Stimulated activated CD4-positive, alpha-beta T cell treated with anti-CD3 and anti-CD28 coated beads, Interleukin-1b, Interleukin-23, amount 100 ng/mL, for 48 hours (primary cell): ENCODE measurements around the gene MRPL21.

Experiments used
- DNase-seq: peaks from one replicate; pipeline ENCODE4 v3.0.0-alpha.2; 2020

Gene MRPL21

GRCh38 chr11:68903288-68904247, at the start of gene MRPL21, which contains the start of gene IGHMBP2:
Gene MRPL21 (minus strand): TSS chr11:68903832. CDS start chr11:68903810, 22 bp downstream.
Gene IGHMBP2 (plus strand): TSS chr11:68903891. CDS start chr11:68903953, 62 bp downstream.
- peak; percentile 87 for DNase-seq

DNA sequence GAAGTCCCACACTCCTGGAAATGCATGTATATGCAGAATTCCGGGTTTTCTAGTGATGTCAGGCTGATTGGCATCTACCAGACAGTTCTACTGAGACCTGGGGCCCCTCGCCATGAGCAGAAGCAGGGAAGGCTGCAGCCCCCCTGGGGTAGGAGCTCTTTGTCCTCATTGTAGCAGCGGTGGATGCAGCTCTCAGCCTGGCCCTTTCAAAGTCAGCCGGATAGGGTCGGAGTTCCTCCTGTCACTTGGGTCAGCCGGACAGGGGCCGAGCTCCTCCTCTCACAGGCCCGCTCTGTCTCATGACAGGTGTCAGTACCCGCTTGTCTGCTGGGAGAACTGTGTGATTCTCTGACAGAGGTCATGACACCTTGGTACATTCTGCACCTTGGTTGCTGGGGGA, 47.1 kb upstream of the MRPL21 start:
- DNase-seq, result no peak

DNA sequence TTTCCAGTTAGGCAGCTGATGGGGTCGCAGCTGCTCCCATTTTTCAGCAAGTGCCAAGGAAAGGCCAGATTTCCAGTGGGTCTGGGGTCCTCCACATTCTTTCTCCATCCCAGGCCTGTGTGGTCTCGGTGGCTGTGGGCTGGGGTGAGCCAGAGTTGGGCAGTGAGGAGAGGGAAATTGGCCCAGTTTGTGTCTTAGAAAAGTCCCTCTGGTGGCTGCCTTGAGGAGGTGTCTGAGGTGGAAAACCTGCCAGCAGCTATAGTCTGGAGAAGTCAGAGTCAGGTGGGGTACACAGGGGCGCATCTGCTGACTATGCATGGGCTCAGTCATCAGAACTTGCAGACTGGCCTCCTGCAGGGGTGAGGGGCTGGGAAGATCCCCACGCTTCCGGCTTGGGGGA, 46.6 kb upstream of the MRPL21 start:
- DNase-seq, result no peak

GRCh38 chr11:68948935-68949334, 45.3 kb upstream of the MRPL21 start:
- DNase-seq, result no peak

DNA sequence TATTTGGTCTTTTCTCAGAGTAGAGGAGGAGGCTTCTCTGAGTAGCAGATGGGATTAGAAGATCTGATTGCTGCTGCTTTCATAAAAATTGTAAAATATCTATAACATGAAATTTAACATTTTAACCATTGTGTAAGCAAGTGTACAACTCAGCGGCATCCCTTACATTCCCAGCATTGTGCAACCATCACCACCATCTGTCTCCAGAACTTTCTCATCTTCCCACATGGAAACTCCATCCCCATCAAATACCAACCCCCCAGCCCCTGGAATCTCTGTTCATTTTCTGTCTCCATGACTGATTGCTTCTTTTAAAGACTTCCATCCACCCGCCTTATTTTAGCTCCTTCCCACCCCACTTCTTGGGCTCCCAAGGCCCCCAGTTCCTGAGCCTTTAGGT, 44.9 kb upstream of the MRPL21 start:
- no peak for DNase-seq

DNA sequence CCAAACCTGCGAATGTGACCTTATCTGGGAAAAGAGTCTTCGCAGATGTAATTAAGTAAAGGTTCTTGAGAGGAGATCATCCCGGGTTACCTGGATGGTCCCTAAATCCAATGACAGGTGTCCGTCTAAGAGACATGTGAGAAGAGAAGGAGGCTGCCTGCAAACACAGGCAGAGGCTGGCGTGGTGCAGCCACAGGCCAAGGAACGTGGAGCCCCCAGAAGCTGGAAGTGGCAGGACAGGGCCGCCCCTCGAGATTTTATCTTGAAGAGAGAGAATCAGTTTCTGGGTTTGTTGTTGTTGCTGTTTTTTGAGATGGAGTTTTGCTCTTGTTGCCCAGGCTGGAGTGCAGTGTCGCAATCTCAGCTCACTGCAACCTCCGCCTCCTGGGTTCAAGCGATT, 43.5 kb upstream of the MRPL21 start:
- no peak for DNase-seq

GRCh38 chr11:68946416-68947090, 42.9 kb upstream of the MRPL21 start:
- no peak for DNase-seq

DNA sequence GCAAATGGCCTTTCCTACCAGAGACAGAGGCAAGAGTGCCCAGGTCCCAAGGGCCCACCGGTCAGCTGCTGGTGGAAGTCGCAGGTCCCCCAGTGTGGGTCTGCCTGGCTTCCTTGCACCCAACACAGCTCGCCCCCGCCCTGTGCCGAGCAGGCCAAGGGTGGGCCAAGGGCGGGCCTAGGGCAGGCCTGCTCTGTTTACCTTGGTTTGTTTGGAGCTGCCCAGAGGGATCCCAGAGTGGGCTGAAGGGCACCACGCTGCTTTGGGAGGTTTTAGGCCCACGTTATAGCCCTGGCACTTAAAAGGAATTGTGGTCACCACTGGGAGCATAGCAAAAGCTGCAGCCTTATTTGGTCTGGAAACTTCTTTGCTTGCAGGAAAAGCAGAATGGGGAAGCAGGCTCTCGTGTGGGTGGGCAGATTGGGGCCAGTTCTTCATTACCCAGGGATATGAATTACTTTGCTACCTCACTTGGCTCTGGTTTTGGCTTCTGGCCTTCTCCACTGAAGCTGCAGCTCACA, 39.2 kb upstream of the MRPL21 start:
- no peak for DNase-seq

- DNase-seq, result no peak
These were observed 38.5 kb upstream of the MRPL21 start for GRCh38 chr11:68942095-68942620.

DNA sequence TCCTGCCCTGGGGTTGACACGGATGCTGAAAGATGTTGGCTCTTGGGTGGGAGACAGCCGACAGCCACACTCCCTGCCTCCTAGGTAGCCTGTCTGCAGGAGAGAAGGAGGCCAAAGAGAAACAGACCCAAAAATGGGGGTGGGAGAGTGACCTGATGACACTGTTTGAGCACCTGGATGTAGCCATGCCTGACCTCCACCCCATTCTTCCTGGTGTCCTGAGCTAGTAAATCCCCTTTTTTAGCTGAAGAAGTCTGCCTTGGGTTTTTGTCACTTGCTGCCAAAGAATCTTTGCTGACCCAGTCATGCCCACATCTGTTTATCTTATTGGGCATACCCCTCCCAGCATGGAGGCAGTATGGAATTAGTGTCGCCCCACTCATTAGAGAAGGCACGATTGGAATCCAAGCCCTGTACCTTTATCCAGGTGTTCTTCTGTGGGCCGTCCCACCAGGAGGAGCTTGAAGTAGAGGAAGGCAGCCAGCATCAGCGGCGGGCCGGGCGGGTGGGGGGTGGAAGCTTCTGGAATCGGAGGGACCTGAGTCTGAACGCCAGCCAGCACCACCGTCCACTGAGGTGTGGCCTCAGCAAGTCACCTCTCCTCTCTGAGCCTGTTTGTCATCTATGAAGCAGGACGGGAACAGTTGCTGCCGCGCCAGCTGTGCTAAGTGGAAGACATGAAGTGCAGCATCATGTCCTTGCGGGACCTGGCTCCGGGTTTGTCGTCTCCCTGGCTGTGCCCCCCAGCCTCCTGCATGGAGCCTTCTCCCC, 37.9 kb upstream of the MRPL21 start:
- no peak for DNase-seq

DNA sequence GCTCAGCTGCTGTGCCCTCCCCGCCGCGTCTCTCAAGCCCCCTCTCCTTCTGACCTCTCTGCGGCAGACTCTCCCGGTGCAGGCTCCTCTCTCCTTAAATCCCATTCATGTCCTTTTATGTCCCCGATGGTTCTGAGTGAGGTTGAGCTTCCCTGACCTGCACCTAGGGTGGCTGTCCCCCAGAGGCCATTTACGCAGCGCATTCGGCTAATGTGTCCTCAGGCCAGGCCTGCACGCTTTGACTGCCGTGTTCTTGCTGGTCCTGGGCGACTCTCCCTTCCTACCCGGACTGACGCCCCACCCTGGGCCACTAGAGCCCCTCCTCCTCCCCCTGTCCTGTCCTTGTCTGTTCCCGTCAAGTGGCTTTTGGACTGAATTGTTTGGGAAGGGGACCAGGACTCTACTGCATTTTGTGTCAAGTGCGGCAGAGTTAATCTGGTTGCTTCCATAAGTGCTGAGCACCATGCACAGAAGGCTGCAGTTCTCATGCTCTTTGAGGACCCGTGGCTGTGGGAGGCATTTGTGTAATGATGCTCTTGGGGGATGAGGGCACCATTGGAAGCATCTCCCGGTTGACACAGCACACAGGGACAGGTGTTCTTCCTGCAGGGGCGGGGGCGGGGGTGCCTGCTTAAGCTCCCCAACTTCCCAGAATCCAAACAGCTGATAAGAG, 37.2 kb upstream of the MRPL21 start:
- DNase-seq, result no peak

DNA sequence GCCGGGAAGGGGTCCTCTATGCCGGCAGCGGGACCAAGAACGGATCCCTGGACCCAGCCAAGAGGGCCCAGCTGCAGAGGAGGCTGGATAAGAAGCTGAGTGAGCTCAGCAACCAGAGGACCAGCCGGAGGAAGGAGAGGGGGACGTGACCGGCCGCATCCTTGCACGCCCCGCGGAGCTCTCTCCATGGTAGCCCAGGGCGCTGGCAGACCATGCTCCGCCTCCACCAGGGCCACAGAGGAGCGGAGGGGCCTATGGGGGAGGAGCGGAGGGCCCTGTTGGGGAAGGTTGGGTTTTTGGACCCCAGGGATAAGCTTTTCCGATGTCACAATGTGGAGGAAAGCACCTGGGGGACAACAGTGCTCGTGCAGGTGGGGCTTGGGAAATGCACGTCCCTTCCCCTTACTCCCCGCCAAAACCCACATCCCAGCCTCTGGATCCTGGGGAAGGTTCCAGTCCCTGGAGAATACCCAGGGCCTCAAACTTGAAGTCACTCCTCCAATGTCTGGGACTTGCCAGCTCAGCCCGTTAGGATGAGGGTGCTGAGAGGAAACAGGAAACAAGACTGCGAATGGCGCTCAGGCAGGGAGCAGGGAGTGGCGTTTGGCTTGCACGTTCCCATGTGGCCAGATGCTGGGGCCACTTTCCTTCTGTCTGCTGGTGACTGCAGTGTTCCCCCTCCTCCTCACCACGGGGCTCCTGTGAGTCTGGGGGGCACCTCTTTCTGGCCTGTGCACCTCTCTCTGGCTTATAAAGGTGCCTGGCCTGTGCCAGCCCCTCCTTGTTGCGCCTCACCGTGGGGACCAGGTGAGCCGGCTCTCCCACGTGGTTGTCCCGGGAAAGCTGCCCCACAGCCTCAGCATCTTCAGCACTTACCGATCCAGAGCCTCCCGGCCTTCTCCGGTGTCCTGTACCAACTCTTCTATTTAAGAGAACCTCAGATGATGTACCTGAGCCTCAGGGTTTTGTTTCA, 36.2 kb upstream of the MRPL21 start:
- no peak for DNase-seq

DNA sequence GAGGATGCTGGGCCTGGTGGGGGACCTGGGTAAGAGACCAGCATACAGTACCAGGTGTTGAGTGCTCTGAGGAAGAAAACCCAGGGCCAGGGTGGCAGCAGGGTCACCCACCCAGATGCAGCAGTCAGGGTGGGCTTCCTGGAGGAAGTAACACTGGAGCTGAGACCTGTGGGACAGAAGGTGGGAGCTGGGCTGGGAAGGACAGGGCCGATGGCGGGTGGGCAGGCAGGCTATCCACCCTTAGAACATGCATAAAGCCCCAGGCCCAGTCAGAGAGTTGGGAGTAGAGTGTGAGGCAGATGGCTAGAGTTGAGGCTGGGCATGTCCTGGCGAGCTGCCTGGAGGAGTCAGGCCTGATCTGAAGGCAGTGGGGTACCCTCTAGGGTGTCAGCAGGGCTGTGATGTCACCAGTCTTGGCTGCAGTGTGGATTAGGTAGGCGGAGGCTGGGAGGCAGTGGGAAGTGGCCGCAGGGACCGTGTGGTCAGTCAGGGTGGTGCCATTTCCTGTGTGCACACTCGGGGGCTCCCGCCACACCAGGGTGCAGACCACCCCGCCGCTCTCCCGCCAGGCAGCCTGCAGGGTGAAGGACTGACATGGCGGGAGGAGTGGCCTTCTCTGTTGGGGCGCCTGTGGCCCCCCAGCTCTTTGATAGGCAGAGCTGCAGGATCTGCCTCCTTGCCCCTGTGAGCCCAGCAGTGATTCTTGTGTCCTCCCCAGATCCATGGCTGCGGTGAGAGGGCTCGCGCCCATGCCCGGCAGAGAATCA, 35.4 kb upstream of the MRPL21 start:
- DNase-seq, result no peak

GRCh38 chr11:68938088-68938487, 34.5 kb upstream of the MRPL21 start:
- DNase-seq, result no peak

DNA sequence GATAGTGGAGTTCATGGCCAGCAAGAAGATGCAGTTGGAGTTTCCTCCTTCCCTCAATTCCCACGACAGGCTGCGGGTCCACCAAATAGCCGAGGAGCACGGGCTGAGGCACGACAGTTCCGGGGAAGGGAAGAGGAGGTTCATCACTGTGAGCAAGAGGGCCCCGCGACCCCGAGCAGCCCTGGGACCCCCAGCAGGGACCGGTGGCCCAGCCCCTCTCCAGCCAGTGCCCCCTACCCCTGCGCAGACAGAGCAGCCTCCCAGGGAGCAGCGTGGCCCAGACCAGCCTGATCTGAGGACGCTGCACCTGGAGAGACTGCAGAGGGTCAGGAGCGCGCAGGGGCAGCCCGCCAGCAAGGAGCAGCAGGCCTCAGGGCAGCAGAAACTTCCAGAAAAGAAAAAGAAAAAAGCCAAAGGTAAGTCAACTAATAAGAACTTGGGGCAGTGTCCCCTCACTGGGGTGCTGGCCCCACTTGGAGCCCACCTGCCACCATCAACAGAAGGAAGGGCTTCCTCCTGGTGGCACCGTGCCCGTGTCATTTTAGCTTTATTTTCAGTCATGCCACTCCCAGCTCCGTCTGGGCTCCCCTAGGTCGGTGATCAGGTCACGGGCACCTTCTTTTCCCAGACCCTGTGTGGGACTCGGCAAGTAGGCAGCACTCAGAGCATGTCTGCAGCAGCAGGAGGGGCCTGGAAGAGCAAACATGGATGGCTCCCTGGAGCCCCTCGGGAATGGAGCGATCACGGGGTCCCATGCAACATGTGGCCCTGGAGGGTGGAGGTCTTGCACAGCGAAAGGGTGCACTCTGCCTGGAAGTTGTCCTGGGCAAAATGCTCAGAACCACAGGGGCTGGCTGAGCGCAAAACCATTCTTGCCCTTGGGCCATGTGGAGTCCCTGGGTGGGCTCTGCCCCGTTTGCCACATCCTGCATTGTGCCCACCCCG, 33.3 kb upstream of the MRPL21 start:
- no peak for DNase-seq

GRCh38 chr11:68936358-68936636, 32.7 kb upstream of the MRPL21 start:
- DNase-seq, result no peak

DNA sequence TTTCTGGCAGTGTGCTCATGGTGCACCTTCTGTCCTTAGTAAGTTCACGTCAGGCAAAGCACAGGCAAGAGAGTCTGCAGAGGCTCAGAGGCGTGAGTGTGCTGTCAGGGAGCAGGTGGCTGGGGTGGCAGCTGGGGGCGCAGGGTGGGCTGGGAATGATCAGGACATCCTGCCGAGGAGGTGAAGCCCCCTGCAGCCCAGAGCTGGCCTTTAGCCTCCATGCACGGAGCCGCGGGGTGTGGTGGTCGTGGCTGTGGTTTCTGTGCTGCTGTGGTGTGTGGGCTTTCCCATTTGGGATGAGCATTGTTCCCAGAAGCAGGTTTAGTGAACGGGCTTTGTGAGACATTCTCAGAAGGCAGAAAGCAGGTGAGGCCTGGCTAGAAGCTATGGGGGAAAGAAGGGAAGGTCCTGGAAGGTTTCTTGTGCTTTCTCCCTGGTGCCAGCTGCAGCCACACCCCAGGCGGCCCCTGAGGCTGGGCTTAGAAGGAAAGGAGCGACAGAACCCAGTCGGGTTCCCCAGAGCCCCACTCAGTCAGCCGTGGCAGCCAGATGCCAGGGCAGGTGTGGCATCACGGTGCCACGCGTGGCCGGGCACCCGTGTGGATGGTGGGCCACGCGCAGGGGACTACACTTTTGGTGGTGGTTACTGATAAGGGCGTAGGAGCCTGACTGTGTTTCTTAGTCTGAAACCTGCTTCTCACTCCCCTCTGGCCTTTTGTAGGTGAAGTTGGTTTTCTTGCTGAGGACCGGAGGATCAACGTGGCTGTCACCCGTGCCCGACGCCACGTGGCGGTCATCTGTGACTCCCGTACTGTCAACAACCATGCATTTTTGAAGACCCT, 32.1 kb upstream of the MRPL21 start:
- no peak for DNase-seq

DNA sequence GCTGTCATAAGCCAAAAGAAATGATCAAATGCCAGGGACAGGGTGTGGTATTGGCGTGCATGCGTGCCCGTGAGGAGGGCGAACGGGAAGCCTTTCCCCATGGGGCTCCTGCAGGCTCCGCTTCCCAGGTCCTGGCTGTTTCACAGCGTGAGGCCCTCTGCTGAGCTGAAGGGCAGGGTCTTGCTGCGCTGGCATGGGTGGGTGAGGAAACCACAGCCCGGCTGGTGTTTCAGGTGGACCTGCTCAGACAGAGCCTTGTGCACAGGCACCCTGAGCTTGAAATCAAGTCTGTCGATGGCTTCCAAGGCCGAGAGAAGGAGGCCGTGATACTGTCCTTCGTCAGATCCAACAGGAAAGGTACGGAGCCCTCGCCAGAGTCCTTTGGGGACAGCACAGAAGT, 31.4 kb upstream of the MRPL21 start:
- no peak for DNase-seq
